Mucosa of stomach (tissue), 1 donor: ENCODE data around the gene SPINT3.

Experiments
- H3K27me3 ChIP-seq: one replicate; pipeline ENCODE4 v1.7.0; 2013; ENCODE audit warnings: mild to moderate bottlenecking, low read length; ENCODE audit not compliant: control insufficient read depth, insufficient read depth
- H3K36me3 ChIP-seq: one replicate; pipeline ENCODE4 v1.7.0; 2013; ENCODE audit warnings: low read length; ENCODE audit not compliant: control insufficient read depth, insufficient read depth
- H3K4me1 ChIP-seq: one replicate; pipeline ENCODE4 v1.7.0; 2013; ENCODE audit warnings: mild to moderate bottlenecking, low read length; ENCODE audit not compliant: control insufficient read depth, insufficient read depth
- H3K4me3 ChIP-seq: one replicate; pipeline ENCODE4 v1.7.0; 2013; ENCODE audit warnings: low read length
- H3K9ac ChIP-seq: one replicate; pipeline ENCODE4 v1.7.0; 2013; ENCODE audit warnings: mild to moderate bottlenecking, low read length, moderate library complexity
- H3K9me3 ChIP-seq: one replicate; pipeline ENCODE4 v1.7.0; 2013; ENCODE audit warnings: mild to moderate bottlenecking, low read length, moderate library complexity; ENCODE audit not compliant: control insufficient read depth
- donor health status: Pancreatic carcinoma.

Gene SPINT3

DNA sequence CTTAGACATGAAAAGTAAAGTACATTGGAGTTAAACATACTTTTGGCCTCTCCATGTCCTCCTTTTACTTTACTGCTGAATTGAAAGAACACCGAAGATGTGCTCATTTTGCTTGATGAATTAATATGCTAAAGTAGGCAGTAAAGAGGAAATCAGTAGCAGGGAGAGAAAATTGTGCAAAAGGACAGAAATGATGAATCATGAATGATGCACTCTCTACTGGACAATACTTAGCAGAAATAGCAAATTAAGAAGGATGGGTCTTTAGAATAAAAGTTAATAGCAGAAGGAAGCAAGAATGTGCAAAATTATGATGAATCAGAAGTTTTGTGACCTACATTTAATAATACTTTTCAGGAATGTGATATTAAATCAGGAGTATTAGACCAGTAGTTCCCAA lies 8.4 kb upstream of the SPINT3 start:
- H3K9me3 ChIP-seq, result no peaks in the 10 kb centered on the region
- no peaks in the 10 kb centered on the region for H3K4me1 ChIP-seq
- no peak overlapping the region for H3K9ac ChIP-seq
- no peaks in the 10 kb centered on the region for H3K27me3 ChIP-seq
- H3K36me3 ChIP-seq, result no peaks in the 10 kb centered on the region
- H3K4me3 ChIP-seq, result no peak overlapping the region

DNA sequence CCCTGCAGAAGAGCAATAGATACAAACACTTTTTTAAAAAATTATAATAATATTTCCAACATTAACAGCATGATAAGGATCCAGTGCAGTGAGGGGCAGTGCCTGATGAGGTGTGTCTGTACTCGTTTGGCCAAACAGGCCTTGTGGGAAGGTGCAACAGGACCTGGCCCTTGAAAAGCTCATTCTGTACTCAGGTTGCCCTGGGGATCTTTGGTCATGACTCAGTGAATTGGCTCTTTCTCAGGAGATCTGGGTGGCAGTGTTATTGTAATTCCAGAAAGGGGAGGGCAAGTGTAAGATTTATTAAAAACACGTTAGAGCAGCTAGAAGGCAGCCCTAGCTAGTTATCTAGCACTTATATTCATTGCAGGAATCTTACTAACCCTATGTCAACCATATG lies 2.9 kb upstream of the SPINT3 start:
- Histone ChIP-seq H3K9me3 (no peaks in the 10 kb centered on the region), H3K27me3 (no peaks in the 10 kb centered on the region), H3K4me3 (no peak overlapping the region), H3K9ac (no peak overlapping the region), H3K36me3 (no peaks in the 10 kb centered on the region), H3K4me1 (no peaks in the 10 kb centered on the region)

DNA sequence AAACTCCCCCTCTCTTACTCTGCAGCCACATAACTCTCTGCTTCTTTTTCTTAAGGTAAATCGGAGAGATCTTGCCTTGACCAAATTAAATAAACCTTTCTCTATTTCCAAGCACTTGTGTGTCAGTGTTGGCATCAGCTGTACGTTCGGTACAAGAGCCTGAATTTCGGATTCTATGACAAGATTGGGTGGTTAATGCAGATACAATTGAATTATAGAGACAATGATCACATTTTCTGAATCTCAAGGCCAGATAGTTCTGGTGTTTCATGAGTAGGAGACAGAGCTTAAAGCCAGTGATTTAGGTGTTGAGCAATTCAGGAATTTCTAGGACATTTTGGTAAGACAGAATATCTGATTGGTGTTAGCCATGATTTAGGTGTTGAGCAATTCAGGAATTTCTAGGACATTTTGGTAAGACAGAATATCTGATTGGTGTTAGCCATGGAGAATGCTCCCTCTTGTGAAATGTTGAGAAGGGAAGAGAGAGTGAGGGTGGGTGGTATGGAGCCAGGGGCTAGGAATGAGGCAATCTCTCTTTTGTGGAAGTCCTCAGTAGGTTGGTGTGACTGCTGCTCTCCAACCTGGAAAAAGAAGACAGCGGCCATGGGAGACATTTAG lies 5.1 kb downstream of the SPINT3 start:
- Histone ChIP-seq H3K36me3 (no peaks in the 10 kb centered on the region), H3K4me1 (no peaks in the 10 kb centered on the region), H3K27me3 (no peaks in the 10 kb centered on the region), H3K9me3 (no peaks in the 10 kb centered on the region), H3K4me3 (no peak overlapping the region), H3K9ac (no peak overlapping the region)

DNA sequence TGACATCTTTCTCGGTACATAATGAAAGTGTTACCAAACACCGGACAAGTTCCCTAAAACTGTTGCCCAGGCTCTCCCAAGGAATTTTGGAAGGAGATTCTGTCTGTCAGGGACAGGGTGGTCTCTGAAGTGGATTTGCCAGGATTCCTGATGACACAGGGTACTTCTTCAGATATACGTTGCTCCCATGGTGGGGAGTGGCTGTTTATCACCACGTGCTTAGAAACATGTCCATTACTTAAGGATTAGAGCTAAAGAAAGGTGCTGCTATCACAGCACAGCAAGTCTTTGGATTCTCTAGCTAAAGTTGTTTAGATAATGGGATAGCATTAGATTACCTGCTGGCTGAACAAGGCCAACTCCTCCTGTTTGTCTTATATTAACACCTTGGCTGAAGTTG lies 6.3 kb downstream of the SPINT3 start:
- H3K9ac ChIP-seq, result no peak overlapping the region
- H3K36me3 ChIP-seq, result no peaks in the 10 kb centered on the region
- H3K9me3 ChIP-seq, result no peaks in the 10 kb centered on the region
- H3K4me3 ChIP-seq, result no peak overlapping the region
- no peaks in the 10 kb centered on the region for H3K4me1 ChIP-seq
- no peaks in the 10 kb centered on the region for H3K27me3 ChIP-seq

DNA sequence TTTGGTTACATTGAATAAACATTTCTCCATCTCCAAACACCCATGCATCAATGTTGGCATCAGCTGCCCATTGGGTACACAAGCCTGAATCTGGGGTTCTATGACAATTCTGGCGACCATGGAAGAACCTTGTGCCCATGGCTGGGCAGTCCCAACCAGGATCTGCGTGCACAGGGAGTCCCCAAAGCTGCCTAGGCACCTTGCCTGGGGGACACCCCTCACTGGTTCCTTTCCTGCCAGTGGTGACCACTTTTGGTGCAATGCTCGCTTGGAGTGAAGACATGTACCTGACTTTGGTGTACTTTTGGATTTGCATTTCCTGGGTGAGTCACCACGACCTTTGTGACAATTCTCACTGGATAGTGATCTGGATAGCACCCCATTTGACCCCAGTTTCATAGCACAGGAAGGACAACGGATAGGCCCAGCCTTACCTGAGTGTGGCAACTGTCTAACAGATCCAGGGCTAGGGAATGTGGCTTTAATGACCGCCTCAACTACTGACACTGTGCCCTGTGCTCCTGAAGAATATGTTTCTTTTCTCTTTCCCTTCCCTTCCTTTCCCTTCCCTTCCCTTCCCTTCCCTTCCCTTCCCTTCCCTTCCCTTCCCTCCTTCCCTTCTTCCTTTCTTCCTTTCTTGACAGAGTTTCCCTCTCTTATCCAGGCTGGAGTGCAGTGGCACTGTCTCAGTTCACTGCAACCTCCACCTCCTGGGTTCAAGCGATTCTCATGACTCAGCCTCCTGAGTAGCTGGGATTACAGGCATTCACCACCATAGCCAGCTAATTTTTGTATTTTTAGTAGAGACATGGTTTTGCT lies 7.1 kb downstream of the SPINT3 start:
- Histone ChIP-seq H3K4me3 (no peak overlapping the region), H3K9ac (no peak overlapping the region)

DNA sequence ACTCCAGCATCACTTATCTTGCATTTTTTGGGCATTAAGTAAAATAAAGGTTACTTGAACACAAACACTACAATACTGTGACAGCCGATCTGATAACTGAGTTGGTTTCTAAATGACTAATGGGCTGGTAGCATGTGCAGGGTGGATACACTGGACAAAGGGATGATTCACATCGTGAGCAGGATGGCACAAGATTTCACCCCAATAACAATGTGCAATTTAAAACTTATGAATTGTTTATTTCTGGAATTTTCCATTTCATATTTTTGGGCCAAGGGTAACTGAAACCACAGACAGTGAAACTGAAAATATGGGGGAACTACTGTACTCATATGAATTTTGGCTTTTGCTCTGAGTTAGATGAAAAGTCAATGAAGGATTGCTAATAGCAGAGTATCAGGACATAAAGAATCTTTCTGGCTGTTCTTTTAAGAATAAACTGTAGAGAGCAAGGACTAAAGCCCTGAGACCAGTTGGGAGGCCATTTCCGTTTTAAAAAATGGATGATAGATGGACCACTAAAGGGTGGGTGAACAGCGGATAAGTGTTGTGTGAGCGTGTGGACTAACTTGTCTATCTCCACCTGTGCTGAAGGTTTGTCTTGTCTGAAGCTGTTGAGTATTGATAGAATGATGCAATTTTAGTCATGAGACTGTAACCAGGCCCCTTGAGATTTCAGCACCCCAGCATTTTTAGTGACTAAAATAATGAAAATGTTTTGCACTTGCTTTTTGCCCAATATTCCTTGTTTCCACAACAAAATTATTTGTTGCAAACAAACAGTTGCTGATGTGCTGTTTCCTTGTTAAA lies 8.2 kb downstream of the SPINT3 start:
- Histone ChIP-seq H3K4me1 (no peaks in the 10 kb centered on the region), H3K9me3 (no peaks in the 10 kb centered on the region), H3K4me3 (no peak overlapping the region), H3K36me3 (no peaks in the 10 kb centered on the region), H3K27me3 (no peaks in the 10 kb centered on the region), H3K9ac (no peak overlapping the region)

More for the DNA sequence above, 7.1 kb downstream of the SPINT3 start:
- no peaks in the 10 kb centered on the region for H3K36me3 ChIP-seq
- H3K27me3 ChIP-seq, result no peaks in the 10 kb centered on the region
- H3K9me3 ChIP-seq, result no peaks in the 10 kb centered on the region
- H3K4me1 ChIP-seq, result no peaks in the 10 kb centered on the region

DNA sequence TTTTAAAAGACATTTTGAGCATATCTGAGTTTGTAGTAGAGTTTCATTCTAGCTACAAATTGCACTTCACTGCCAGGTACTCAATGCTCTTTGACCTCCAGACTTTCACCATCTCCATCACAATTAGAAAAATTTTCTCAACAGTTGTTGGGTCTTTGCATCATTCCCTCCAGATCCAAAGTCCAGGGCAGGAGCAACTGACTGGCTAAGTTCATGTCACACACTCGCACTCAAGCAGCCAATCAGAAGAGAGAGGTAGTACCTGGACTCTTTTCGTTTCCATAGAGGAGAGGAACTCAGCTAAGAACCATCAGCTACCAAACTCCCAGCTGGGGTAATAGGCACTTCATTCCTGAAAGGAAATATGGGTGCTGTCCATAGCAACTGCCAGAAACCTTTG lies 9.0 kb downstream of the SPINT3 start:
- Histone ChIP-seq H3K36me3 (no peaks in the 10 kb centered on the region), H3K9ac (no peak overlapping the region), H3K27me3 (no peaks in the 10 kb centered on the region), H3K4me1 (no peaks in the 10 kb centered on the region), H3K4me3 (no peak overlapping the region), H3K9me3 (no peaks in the 10 kb centered on the region)

DNA sequence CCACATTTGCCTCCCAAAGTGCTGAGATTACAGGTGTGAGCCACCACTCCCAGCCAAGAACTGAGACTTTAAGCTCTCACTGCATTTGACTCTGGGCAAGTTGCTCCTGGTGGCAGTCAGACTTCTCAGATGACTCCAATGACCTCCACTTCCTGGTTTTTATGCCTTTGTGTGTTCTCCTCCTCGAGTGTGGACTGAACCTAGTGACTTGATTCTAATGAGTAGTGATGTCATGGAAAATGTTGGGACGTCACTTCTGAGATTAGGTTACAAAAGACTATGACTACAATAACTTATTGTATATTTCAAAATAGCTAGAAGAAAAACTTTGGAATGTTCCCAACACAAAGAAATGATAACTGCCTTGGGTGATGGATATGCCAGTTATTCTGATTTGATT lies 12.0 kb downstream of the SPINT3 start:
- Histone ChIP-seq H3K27me3 (no peaks in the 10 kb centered on the region), H3K9ac (no peak overlapping the region), H3K4me3 (no peak overlapping the region), H3K4me1 (peaks cover 5% of the 10 kb centered on the region), H3K9me3 (no peaks in the 10 kb centered on the region), H3K36me3 (no peaks in the 10 kb centered on the region)

DNA sequence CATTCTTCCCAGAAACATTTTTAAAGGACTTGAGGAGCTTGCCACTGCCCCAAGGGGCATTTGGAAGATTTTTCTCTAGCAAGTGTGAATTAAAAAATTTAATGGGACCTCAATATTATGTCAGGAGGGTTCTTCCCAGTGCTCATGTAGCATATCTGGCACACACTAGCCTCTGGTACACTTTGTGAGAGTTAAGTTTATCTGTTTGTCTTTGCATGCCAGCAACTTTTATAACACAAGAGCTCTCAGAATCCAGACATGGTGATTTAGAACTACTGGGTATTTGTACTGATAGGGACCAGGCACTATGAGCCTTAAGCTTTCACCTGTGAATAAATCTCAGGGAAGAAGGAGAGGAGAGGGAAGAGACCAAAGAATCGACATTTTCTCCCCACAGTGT lies 12.9 kb downstream of the SPINT3 start:
- peaks cover 5% of the 10 kb centered on the region for H3K4me1 ChIP-seq
- no peaks in the 10 kb centered on the region for H3K36me3 ChIP-seq
- H3K4me3 ChIP-seq, result no peak overlapping the region
- H3K9ac ChIP-seq, result no peak overlapping the region
- H3K9me3 ChIP-seq, result no peaks in the 10 kb centered on the region
- H3K27me3 ChIP-seq, result no peaks in the 10 kb centered on the region

DNA sequence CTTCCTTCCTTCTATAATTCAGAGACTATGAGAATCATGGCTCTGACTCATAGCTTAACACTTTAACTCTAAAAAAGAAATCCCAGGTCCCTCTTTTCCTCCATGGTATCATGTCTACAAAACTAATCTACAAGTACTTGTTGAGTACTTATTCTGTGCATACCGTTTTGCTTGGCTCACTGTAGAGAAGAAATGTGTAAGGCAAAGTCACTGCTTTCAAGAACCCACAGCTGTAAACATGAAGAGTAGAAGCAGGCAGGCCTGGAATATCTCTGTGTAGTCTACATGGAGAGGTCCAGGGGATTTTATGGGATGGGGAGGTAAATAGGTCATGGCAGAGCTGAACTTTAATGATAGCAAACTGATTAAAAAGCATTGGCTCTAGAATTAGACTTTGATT lies 13.8 kb downstream of the SPINT3 start:
- Histone ChIP-seq H3K36me3 (no peaks in the 10 kb centered on the region), H3K27me3 (no peaks in the 10 kb centered on the region), H3K4me3 (no peak overlapping the region), H3K9me3 (no peaks in the 10 kb centered on the region), H3K4me1 (peaks cover 5% of the 10 kb centered on the region), H3K9ac (no peak overlapping the region)

DNA sequence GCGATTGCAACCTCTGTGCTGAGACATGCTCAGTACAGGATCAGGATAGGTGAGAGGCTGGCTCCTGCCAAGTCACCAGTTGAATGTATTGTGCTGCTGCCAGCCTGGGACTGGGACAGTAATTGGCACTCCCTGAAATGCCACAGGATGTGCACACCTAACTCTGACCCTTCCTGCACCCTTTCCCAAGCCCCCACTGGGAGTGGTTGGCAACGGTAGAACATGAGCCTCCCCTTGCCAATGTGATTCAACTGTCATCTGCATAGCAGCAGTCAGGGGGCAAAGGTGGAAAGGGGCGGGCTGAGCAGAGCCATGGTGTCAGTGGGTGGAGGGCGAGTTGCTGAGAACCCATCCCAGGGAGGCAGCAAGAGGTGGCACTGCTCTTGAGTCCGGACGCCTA lies 15.4 kb downstream of the SPINT3 start:
- no peaks in the 10 kb centered on the region for H3K9me3 ChIP-seq
- no peaks in the 10 kb centered on the region for H3K36me3 ChIP-seq
- no peaks in the 10 kb centered on the region for H3K27me3 ChIP-seq
- H3K9ac ChIP-seq, result no peak overlapping the region
- no peak overlapping the region for H3K4me3 ChIP-seq
- H3K4me1 ChIP-seq, result peaks cover 5% of the 10 kb centered on the region

DNA sequence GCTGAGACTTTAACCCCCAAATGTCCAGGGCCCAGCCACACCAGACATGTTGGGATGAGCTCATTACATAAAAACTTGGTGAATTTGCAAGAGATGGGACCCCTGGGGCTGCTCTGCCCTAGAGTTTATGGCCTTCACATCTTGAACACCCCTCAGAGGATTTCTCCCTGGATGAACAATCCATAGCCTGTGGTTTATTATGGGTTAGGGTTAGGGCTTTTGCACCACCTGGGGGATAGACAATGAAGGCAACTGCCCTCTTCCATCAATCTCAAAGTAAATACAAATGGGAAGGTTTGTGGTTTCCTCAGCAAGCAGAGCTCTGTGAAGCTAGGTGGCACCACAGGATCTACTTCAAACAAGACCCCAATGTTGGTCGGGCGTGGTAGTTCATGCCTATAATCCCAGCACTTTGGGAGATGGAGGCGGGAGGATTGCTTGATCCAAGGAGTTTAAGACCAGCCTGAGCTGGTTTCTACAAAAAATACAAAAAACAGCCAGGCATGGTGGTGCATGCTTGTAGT lies 17.4 kb downstream of the SPINT3 start:
- no peaks in the 10 kb centered on the region for H3K36me3 ChIP-seq
- peaks cover 5% of the 10 kb centered on the region for H3K4me1 ChIP-seq
- H3K4me3 ChIP-seq, result no peak overlapping the region
- H3K9me3 ChIP-seq, result no peaks in the 10 kb centered on the region
- no peaks in the 10 kb centered on the region for H3K27me3 ChIP-seq
- no peak overlapping the region for H3K9ac ChIP-seq
